ENCODE measurements around the gene DSG3. TPM values are rescaled to one million over a fixed set of nuclear protein-coding genes. Genes with fewer than 3 reads are reported as not detected.

The DSG3 gene
- total RNA-seq, 2 donors from 2014 or later: not detected

- TF ChIP-seq POLR2A (IDR thresholded peaks at IDR 0.05) (no peak), CTCF (IDR thresholded peaks at IDR 0.05) (no peak)
- no peaks in the 10 kb centered on the region for H3K36me3 ChIP-seq (replicated peaks in 1 of 2; ENCODE audit: insufficient read depth in 1 of 2, low read depth in 2 of 2)
- no peaks in the 10 kb centered on the region for H3K27me3 ChIP-seq
- H3K4me3 ChIP-seq: no peak overlapping the region
- intact Hi-C loops (cut with DNase I): no loop called here
- no peaks in the 10 kb centered on the region for H3K4me1 ChIP-seq
- no peaks in the 10 kb centered on the region for H3K9me3 ChIP-seq
- ATAC-seq: no peak
- H3K27ac ChIP-seq: no peak overlapping the region
- no peak for DNase-seq
Observed at GRCh38 chr18:31445908-31446307, 1.6 kb upstream of the DSG3 start.

- TF ChIP-seq POLR2A (IDR thresholded peaks at IDR 0.05) (no peak), CTCF (IDR thresholded peaks at IDR 0.05) (no peak)
- no peak for DNase-seq
- no peaks in the 10 kb centered on the region for H3K36me3 ChIP-seq (replicated peaks in 1 of 2; ENCODE audit: insufficient read depth in 1 of 2, low read depth in 2 of 2)
- no peak for ATAC-seq
- intact Hi-C loops (cut with DNase I): no loop called here
- 52 to 54% methylated on average over 3 of the region's 3 CpGs for WGBS, 2 donors
- H3K4me3 ChIP-seq: no peak overlapping the region
- no peaks in the 10 kb centered on the region for H3K4me1 ChIP-seq
- H3K27ac ChIP-seq: no peak overlapping the region
- no peaks in the 10 kb centered on the region for H3K27me3 ChIP-seq
- no peaks in the 10 kb centered on the region for H3K9me3 ChIP-seq
Observed at GRCh38 chr18:31446854-31447253, 687 bp upstream of the DSG3 start.

GRCh38 chr18:31450409-31450808 is 2.9 kb downstream of the DSG3 start:
- Histone ChIP-seq H3K36me3 (replicated peaks in 1 of 2; ENCODE audit: insufficient read depth in 1 of 2, low read depth in 2 of 2) (no peaks in the 10 kb centered on the region), H3K27ac (no peak overlapping the region), H3K4me1 (no peaks in the 10 kb centered on the region), H3K27me3 (no peaks in the 10 kb centered on the region), H3K4me3 (no peak overlapping the region), H3K9me3 (no peaks in the 10 kb centered on the region)
- no peak for TF ChIP-seq POLR2A (IDR thresholded peaks at IDR 0.05)
- no peak for TF ChIP-seq CTCF (IDR thresholded peaks at IDR 0.05)
- ATAC-seq: no peak
- DNase-seq: no peak
- intact Hi-C loops (cut with DNase I): no loop called here

- no peaks in the 10 kb centered on the region for H3K27me3 ChIP-seq
- H3K36me3 ChIP-seq (replicated peaks in 1 of 2; ENCODE audit: insufficient read depth in 1 of 2, low read depth in 2 of 2): no peaks in the 10 kb centered on the region
- intact Hi-C loops (cut with DNase I): no loop called here
- H3K4me3 ChIP-seq: no peak overlapping the region
- no peak for ATAC-seq
- H3K4me1 ChIP-seq: no peaks in the 10 kb centered on the region
- no peak overlapping the region for H3K27ac ChIP-seq
- no peak for TF ChIP-seq POLR2A (IDR thresholded peaks at IDR 0.05)
- TF ChIP-seq CTCF (IDR thresholded peaks at IDR 0.05): no peak
- no peak for DNase-seq
- no peaks in the 10 kb centered on the region for H3K9me3 ChIP-seq
- WGBS, 2 donors: 63 to 79% methylated on average over 1 of the region's 1 CpG
Observed at GRCh38 chr18:31451625-31452024, 4.1 kb downstream of the DSG3 start.

- WGBS, 2 donors: 85 to 93% methylated on average over 3 of the region's 3 CpGs
- TF ChIP-seq POLR2A (IDR thresholded peaks at IDR 0.05): no peak
- no peak for TF ChIP-seq CTCF (IDR thresholded peaks at IDR 0.05)
- ATAC-seq: no peak
- no peaks in the 10 kb centered on the region for H3K9me3 ChIP-seq
- intact Hi-C loops (cut with DNase I): no loop called here
- no peaks in the 10 kb centered on the region for H3K27me3 ChIP-seq
- no peak for DNase-seq
- H3K4me1 ChIP-seq: no peaks in the 10 kb centered on the region
- H3K36me3 ChIP-seq (replicated peaks in 1 of 2; ENCODE audit: insufficient read depth in 1 of 2, low read depth in 2 of 2): no peaks in the 10 kb centered on the region
- H3K4me3 ChIP-seq: no peak overlapping the region
- no peak overlapping the region for H3K27ac ChIP-seq
Observed at GRCh38 chr18:31454066-31454708, 6.6 kb downstream of the DSG3 start.
